D721Med (cell line): ENCODE measurements around the gene MAPK8IP3.
A peak's percentile ranks its signal among the peaks of the same experiment; 100 is the strongest.

Experiments used
- DNase-seq: peaks from one replicate; pipeline ENCODE4 v3.0.0; 2011; ENCODE audit warnings: low spot score; ENCODE audit not compliant: insufficient read length
- FAIRE-seq: peaks from 2 replicates; lab custom pipeline; 2011; peaks lifted over from hg19 to GRCh38; lab: Jason Lieb, UNC
- CTCF ChIP-seq: IDR thresholded peaks from 2 replicates; pipeline ENCODE4 v1.5.1; 2012; ENCODE audit warnings: mild to moderate bottlenecking, control low read depth; ENCODE audit not compliant: insufficient read depth; ENCODE audit errors: missing control alignments

The MAPK8IP3 gene

GRCh38 chr16:1772362-1772907, 66.4 kb downstream of the MAPK8IP3 start, which contains the start of gene EME2:
TSS of gene EME2 (plus strand) at chr16:1772810. CDS start at chr16:1773228, 418 bp downstream.
- TF ChIP-seq CTCF, result no peak
- FAIRE-seq (no peak), DNase-seq (no peak)

- DNase-seq, result peak; percentile 70
- peak; percentile 48 for TF ChIP-seq CTCF
- no peak for FAIRE-seq
Measured at GRCh38 chr16:1772908-1773702, 67.1 kb downstream of the MAPK8IP3 start, which contains the start of gene MRPS34. TSS of gene MRPS34 (minus strand) at chr16:1773134. CDS start at chr16:1773119, 15 bp downstream.

GRCh38 chr16:1773703-1774447, 67.9 kb downstream of the MAPK8IP3 start:
- FAIRE-seq (no peak), DNase-seq (no peak)
- no peak for TF ChIP-seq CTCF

- no peak for TF ChIP-seq CTCF
- FAIRE-seq, result no peak
- DNase-seq, result no peak
Measured at GRCh38 chr16:1774448-1774780, 68.4 kb downstream of the MAPK8IP3 start.

GRCh38 chr16:1775006-1775845, 69.2 kb downstream of the MAPK8IP3 start:
- FAIRE-seq, result no peak
- no peak for TF ChIP-seq CTCF

GRCh38 chr16:1775846-1776671, 70.1 kb downstream of the MAPK8IP3 start:
- FAIRE-seq, result no peak
- no peak for DNase-seq
- no peak for TF ChIP-seq CTCF

More at GRCh38 chr16:1775006-1775845, 69.2 kb downstream of the MAPK8IP3 start:
- DNase-seq, result no peak
